Breast epithelium (tissue), 4 donors: ENCODE data around the gene TEKT1. TPM values are rescaled to one million over a fixed set of nuclear protein-coding genes. Genes with fewer than 3 reads are reported as not detected.

Experiments
- DNase-seq, 2 donors: peaks; one replicate each; pipeline ENCODE4 v3.0.0-alpha.2; 2019; ENCODE audit warnings: low spot score in 2 of 2
- H3K27ac ChIP-seq, 2 donors: fragments of 200-600 bp; sonication (generic) in 1 of 2; one replicate each; pipeline ENCODE4 v1.5.1; 2016 to 2019; ENCODE audit warnings: mild to moderate bottlenecking in 1 of 2
- H3K27me3 ChIP-seq, 2 donors: fragments of 200-600 bp; sonication (generic) in 1 of 2; one replicate each; pipeline versions ENCODE4 v1.5.1 to v1.6.0; 2017 to 2019; ENCODE audit warnings: control low read depth in 1 of 2, mild to moderate bottlenecking in 1 of 2
- H3K36me3 ChIP-seq: fragments of 200-600 bp; one replicate; pipeline ENCODE4 v1.5.1; 2019
- H3K4me1 ChIP-seq, 2 donors: fragments of 200-600 bp; sonication (generic); one replicate each; pipeline ENCODE4 v1.5.1; 2016 to 2019; ENCODE audit warnings: control low read depth in 1 of 2
- H3K4me3 ChIP-seq, 3 donors: fragments of 200-600 bp; sonication (generic); 1 replicate in 2 of 3; 2 replicates in 1 of 3; pipeline ENCODE4 v1.5.1; 2016 to 2019; ENCODE audit warnings: mild to moderate bottlenecking in 3 of 3, moderate library complexity in 2 of 3
- H3K9me3 ChIP-seq, 2 donors: fragments of 200-600 bp; sonication (generic) in 1 of 2; one replicate each; pipeline ENCODE4 v1.5.1; 2016 to 2019; ENCODE audit warnings: control low read depth in 1 of 2
- CTCF ChIP-seq, 3 donors: fragments of 450-650 bp; IDR thresholded peaks; one replicate each; pipeline ENCODE4 v1.5.1; 2016 to 2017; ENCODE audit warnings: antibody characterized with exemption in 3 of 3, mild to moderate bottlenecking in 3 of 3, moderate library complexity in 3 of 3
- POLR2A ChIP-seq: fragments of 450-650 bp; IDR thresholded peaks from one replicate; pipeline ENCODE4 v1.6.1; 2016; ENCODE audit warnings: antibody characterized with exemption, mild to moderate bottlenecking, moderate library complexity
- POLR2AphosphoS5 ChIP-seq, 3 donors: sonication (generic); formaldehyde crosslinking; IDR thresholded peaks; one replicate each; pipeline ENCODE4 v1.6.1; 2017; ENCODE audit warnings: antibody characterized with exemption in 3 of 3
- intact Hi-C: fragments of 100-400 bp; cut with DNase I; formaldehyde crosslinking; loops from one replicate; pipeline ENCODE4 v1.15.1; 2023; ENCODE audit warnings: low total_unique reads
- total RNA-seq, 3 donors: library from RNA; depleted of rRNA; stranded (reverse); fragments of >200 nt; gene quantifications; one replicate each; pipeline ENCODE4 v1.1.0, GENCODE V29; 2016

Gene TEKT1
- total RNA-seq, 3 donors from 2014 or later = not detected

GRCh38 chr17:6811510-6811909 is 20.0 kb downstream of the TEKT1 start:
- Histone ChIP-seq H3K4me1 (no peaks in the 10 kb centered on the region), H3K27ac (no peak overlapping the region), H3K27me3 (no peaks in the 10 kb centered on the region), H3K9me3 (peaks cover 0 to 5% of the 10 kb centered on the region in 2 donors), H3K4me3 (no peak overlapping the region), H3K36me3 (no peaks in the 10 kb centered on the region)
- TF ChIP-seq POLR2A (no peak), CTCF (IDR thresholded peaks at IDR 0.05) (no peak), POLR2AphosphoS5 (IDR thresholded peaks at IDR 0.05) (no peak)
- intact Hi-C loops = no loop called here
- DNase-seq = no peak

- no peaks in the 10 kb centered on the region for H3K36me3 ChIP-seq
- no peaks in the 10 kb centered on the region for H3K27me3 ChIP-seq
- H3K4me3 ChIP-seq = no peak overlapping the region
- intact Hi-C loops = no loop called here
- TF ChIP-seq CTCF (IDR thresholded peaks at IDR 0.05) (no peak), POLR2A (no peak), POLR2AphosphoS5 (IDR thresholded peaks at IDR 0.05) (no peak)
- no peaks in the 10 kb centered on the region for H3K9me3 ChIP-seq
- H3K27ac ChIP-seq = no peak overlapping the region
- no peak for DNase-seq
- no peaks in the 10 kb centered on the region for H3K4me1 ChIP-seq
Observed at GRCh38 chr17:6800422-6801027, 31.0 kb downstream of the TEKT1 start.

GRCh38 chr17:6799738-6800137 is 31.8 kb downstream of the TEKT1 start:
- Histone ChIP-seq H3K9me3 (no peaks in the 10 kb centered on the region), H3K27ac (no peak overlapping the region), H3K36me3 (no peaks in the 10 kb centered on the region), H3K4me1 (no peaks in the 10 kb centered on the region), H3K4me3 (no peak overlapping the region), H3K27me3 (no peaks in the 10 kb centered on the region)
- TF ChIP-seq POLR2AphosphoS5 (IDR thresholded peaks at IDR 0.05) (no peak), CTCF (IDR thresholded peaks at IDR 0.05) (no peak), POLR2A (no peak)
- intact Hi-C loops = no loop called here
- DNase-seq = no peak

GRCh38 chr17:6797718-6798351 is 33.7 kb downstream of the TEKT1 start:
- no peak overlapping the region for H3K4me3 ChIP-seq
- H3K36me3 ChIP-seq = no peaks in the 10 kb centered on the region
- DNase-seq = no peak
- no peaks in the 10 kb centered on the region for H3K4me1 ChIP-seq
- H3K27me3 ChIP-seq = no peaks in the 10 kb centered on the region
- intact Hi-C loops = no loop called here
- no peak for TF ChIP-seq POLR2AphosphoS5 (IDR thresholded peaks at IDR 0.05)
- peak overlapping the region in 1 of 2 donors; percentile 25 for H3K27ac ChIP-seq
- no peaks in the 10 kb centered on the region for H3K9me3 ChIP-seq

GRCh38 chr17:6796887-6797490 is 34.5 kb downstream of the TEKT1 start:
- no peaks in the 10 kb centered on the region for H3K9me3 ChIP-seq
- H3K4me3 ChIP-seq = no peak overlapping the region
- no peak for DNase-seq
- no peak overlapping the region for H3K27ac ChIP-seq
- no peaks in the 10 kb centered on the region for H3K27me3 ChIP-seq
- H3K4me1 ChIP-seq = no peaks in the 10 kb centered on the region
- TF ChIP-seq POLR2AphosphoS5 (IDR thresholded peaks at IDR 0.05) = no peak
- TF ChIP-seq POLR2A = no peak
- no peak for TF ChIP-seq CTCF (IDR thresholded peaks at IDR 0.05)
- intact Hi-C loops = no loop called here
- H3K36me3 ChIP-seq = no peaks in the 10 kb centered on the region
